Upper lobe of right lung (tissue), 1 donor: Measurements from ENCODE around the gene SDC4. TPM values are rescaled to one million over a fixed set of nuclear protein-coding genes. Genes with fewer than 3 reads are reported as not detected.

ENCODE experiments used
- ATAC-seq: fragments of 200-7000 bp; cut with Tn5 transposase; one replicate; pipeline ENCODE4 v1.9.1; 2020; ENCODE audit warnings: mild to moderate bottlenecking, moderate library complexity
- DNase-seq: peaks from one replicate; pipeline ENCODE4 v3.0.0-alpha.2; 2020
- H3K27ac ChIP-seq: fragments of 200-600 bp; one replicate; pipeline ENCODE4 v1.8.0; 2022
- H3K27me3 ChIP-seq: fragments of 200-600 bp; one replicate; pipeline ENCODE4 v1.8.0; 2022; ENCODE audit warnings: mild to moderate bottlenecking
- H3K36me3 ChIP-seq: fragments of 200-600 bp; one replicate; pipeline ENCODE4 v1.8.0; 2022
- H3K4me1 ChIP-seq: fragments of 200-600 bp; one replicate; pipeline ENCODE4 v1.8.0; 2022
- H3K4me3 ChIP-seq: fragments of 200-600 bp; one replicate; pipeline ENCODE4 v1.8.0; 2022; ENCODE audit warnings: mild to moderate bottlenecking
- H3K9me3 ChIP-seq: fragments of 200-600 bp; one replicate; pipeline ENCODE4 v1.8.0; 2022
- intact Hi-C: fragments of 100-400 bp; cut with DNase I; formaldehyde crosslinking; loops from one replicate; pipeline ENCODE4 v1.11.0; 2022
- total RNA-seq: library from RNA; stranded (reverse); fragmentation: NEBNext Ultra II Directional; extraction: Animal tissue kit (Norgen Biotek cat#: 25700); gene quantifications from one replicate; pipeline ENCODE4 v1.2.1, GENCODE V29; 2021
- TF ChIP-seq, protein P1 (sequence below): fragments of 200-600 bp; IDR thresholded peaks from one replicate; pipeline ENCODE4 v1.8.0; 2022; ENCODE audit warnings: antibody characterized with exemption
- donor health status: DM: no; HTN: yes; CAD: no; lungs with severe emphysema.

SDC4 gene
- total RNA-seq, 1 donor from 2014 or later = 345 TPM

DNA sequence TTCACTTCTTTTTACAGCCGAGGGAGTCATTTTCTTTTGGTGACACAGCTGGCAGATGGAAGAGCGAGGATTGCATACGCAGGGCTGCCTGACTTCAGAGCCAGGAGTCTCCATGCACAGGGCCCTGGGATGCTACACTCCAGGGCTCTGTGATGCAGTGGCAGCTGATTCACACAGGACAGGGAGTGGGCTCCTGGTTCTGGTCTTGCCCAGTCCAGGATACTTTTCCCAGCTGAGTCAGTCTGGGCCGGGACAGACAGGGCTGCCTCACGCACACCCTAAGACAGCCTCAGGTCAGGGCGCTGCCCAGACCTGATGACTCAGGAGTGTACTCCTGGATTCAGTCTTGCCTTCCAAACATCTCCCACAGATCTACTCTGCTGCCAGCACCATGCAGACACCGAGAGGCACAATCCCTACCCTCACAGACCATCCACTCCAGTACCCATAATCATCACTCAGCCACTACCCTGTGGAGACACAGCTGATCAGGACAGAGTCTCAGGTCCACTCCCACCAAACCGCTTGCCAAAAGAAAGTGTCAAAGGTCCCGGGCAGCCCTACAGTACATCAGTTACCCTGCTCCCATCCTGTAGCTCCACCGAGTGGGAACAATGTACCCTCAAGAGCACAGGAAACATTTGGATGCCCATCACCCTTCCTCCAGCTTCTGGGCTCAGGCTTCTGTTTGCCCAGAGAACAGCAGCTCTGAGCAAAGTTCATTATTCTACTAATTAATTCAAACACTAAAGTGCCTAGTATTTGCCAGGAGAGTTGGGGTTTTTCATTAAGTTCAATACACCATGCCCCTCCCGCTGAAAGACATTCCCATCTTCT is 11.5 kb downstream of the SDC4 start:
- H3K27me3 ChIP-seq = no peaks in the 10 kb centered on the region
- ATAC-seq = peak; percentile 38
- H3K36me3 ChIP-seq = peaks cover 64% of the 10 kb centered on the region
- H3K4me1 ChIP-seq = peaks cover 48% of the 10 kb centered on the region
- H3K4me3 ChIP-seq = no peak overlapping the region
- TF ChIP-seq, protein P1, sequence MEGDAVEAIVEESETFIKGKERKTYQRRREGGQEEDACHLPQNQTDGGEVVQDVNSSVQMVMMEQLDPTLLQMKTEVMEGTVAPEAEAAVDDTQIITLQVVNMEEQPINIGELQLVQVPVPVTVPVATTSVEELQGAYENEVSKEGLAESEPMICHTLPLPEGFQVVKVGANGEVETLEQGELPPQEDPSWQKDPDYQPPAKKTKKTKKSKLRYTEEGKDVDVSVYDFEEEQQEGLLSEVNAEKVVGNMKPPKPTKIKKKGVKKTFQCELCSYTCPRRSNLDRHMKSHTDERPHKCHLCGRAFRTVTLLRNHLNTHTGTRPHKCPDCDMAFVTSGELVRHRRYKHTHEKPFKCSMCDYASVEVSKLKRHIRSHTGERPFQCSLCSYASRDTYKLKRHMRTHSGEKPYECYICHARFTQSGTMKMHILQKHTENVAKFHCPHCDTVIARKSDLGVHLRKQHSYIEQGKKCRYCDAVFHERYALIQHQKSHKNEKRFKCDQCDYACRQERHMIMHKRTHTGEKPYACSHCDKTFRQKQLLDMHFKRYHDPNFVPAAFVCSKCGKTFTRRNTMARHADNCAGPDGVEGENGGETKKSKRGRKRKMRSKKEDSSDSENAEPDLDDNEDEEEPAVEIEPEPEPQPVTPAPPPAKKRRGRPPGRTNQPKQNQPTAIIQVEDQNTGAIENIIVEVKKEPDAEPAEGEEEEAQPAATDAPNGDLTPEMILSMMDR = no peak
- intact Hi-C loops = no loop called here
- peak overlapping the region; percentile 66 for H3K27ac ChIP-seq
- DNase-seq = no peak
- no peaks in the 10 kb centered on the region for H3K9me3 ChIP-seq

DNA sequence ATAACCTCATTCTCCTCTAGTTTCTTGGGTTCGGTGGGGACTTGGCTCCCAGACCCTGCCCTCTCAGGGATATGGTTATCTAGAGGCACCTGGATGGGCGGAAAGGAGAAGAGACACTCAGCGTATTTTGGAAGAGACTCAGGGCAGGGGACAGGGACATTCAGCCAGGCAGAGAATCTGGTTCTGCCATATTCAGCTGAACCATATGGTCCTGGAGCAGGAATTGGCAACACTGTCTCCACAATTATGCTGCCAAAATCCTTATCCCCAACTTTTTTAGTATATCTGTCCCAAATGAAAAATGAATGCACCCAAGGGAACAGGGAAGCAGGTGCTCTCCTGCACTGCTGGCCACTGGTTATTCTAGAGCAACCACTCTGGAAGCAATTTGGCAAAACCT is 17.7 kb downstream of the SDC4 start:
- intact Hi-C loops = no loop called here
- ATAC-seq (no peak), DNase-seq (no peak)
- Histone ChIP-seq H3K9me3 (no peaks in the 10 kb centered on the region), H3K27me3 (no peaks in the 10 kb centered on the region), H3K36me3 (peaks cover 98% of the 10 kb centered on the region), H3K4me3 (no peak overlapping the region), H3K27ac (no peak overlapping the region), H3K4me1 (no peaks in the 10 kb centered on the region)
- TF ChIP-seq, protein P1 = no peak

DNA sequence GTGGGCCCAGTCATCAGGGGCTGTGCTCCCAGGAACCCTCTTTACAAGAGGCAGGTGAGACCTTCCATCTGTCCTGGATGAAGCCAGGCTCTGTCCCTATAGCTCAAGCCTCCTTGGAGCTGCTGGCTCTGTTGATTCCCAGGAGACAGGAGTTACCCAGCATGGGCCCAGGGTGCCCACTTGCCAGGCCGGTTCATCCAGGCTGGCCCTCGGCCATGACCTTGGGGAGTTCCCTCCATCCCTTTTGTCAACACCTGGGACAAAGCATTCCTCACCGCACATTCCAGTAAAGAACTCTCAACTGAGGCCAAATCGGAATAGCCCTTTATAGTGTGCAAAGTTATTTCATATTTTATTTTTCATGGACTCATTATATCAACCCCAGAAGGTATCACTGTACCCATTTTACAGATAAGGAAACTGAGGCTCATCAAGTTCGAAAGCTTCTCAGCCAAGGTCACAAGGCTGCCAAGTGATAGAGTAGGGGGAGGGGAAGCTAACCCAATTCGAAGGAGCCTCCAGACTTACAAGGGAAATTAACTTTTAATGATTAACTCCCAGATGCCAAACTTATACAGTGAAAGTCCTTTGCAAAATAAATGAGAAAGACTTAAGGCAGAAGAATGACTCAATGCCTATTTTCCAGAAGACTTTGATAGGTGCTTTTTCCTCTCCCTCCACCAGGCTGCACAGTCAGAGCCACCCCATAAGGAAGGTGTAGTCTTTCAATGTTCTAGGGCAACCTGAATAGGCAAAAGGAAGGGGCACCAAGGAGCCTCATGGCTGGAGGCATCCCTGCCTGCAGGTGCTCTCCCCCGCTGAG is 18.5 kb downstream of the SDC4 start:
- Histone ChIP-seq H3K27ac (no peak overlapping the region), H3K4me1 (no peaks in the 10 kb centered on the region), H3K36me3 (peaks cover 97% of the 10 kb centered on the region), H3K4me3 (no peak overlapping the region), H3K9me3 (no peaks in the 10 kb centered on the region), H3K27me3 (no peaks in the 10 kb centered on the region)
- intact Hi-C loops = no loop called here
- peak; percentile 72 for ATAC-seq
- peak; percentile 78 for DNase-seq
- TF ChIP-seq, protein P1 = no peak

DNA sequence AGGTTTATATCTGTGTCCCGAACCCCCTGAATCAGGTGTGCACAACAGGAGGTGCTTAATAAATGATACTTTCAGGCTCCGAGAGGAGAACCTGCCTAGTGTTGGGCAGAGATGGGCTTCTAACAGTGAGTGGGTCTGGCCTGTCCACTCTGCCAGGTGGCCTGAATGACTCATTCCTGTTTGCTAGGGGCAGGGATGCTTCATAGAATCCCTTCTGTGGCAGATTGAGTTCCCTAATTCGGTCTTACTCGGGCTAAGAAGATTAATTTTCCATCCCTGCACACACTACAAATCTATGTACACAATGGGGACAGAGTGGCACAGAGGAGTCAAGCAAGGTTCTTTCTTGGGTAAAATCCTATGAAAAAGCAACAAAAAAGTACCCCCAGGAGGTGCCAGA is 19.8 kb downstream of the SDC4 start:
- TF ChIP-seq, protein P1 = no peak

DNA sequence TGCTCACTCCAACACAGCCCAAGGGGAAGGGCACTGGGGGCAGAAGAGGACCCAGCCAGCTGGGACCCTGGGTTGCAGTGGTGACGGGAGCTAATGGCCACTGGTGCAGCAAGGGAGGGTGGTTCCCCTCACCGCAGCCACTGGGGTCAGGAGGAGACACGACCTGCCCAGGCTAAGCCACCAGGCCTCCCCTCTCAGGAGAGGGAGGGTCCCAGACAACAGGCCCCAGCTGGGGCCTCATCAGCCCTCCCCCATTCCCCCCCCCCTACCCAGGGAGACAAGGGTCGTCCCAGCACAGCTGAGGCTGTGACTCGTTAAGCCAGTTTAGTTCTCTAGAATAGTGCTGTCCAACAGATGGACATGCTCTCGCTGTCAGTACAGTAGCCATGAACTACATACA is 22.9 kb downstream of the SDC4 start:
- no peak overlapping the region for H3K4me3 ChIP-seq
- no peak overlapping the region for H3K27ac ChIP-seq
- H3K9me3 ChIP-seq = no peaks in the 10 kb centered on the region
- H3K27me3 ChIP-seq = no peaks in the 10 kb centered on the region
- DNase-seq = no peak
- TF ChIP-seq, protein P1 = no peak
- intact Hi-C loops = no loop called here
- ATAC-seq = no peak
- H3K36me3 ChIP-seq = peaks cover 54% of the 10 kb centered on the region
- H3K4me1 ChIP-seq = no peaks in the 10 kb centered on the region

More for the DNA sequence above, 19.8 kb downstream of the SDC4 start:
- no peaks in the 10 kb centered on the region for H3K27me3 ChIP-seq
- ATAC-seq (no peak), DNase-seq (no peak)
- H3K9me3 ChIP-seq = no peaks in the 10 kb centered on the region
- peaks cover 85% of the 10 kb centered on the region for H3K36me3 ChIP-seq
- no peaks in the 10 kb centered on the region for H3K4me1 ChIP-seq
- intact Hi-C loops = no loop called here
- H3K4me3 ChIP-seq = no peak overlapping the region
- H3K27ac ChIP-seq = no peak overlapping the region
